HG03097 (cell line): ENCODE data around the gene SORT1.
"Not testable (repeated sequence)": the region's sequence is repeated elsewhere in the genome, so short reads cannot be mapped to it uniquely, and the experiment has no call there.

Experiments used
- ATAC-seq: cut with Tn5 transposase; IDR thresholded peaks from one replicate; pipeline ENCODE4 v1.9.1; 2021; ENCODE audit not compliant: unreplicated experiment, low FRiP score

The SORT1 gene

DNA sequence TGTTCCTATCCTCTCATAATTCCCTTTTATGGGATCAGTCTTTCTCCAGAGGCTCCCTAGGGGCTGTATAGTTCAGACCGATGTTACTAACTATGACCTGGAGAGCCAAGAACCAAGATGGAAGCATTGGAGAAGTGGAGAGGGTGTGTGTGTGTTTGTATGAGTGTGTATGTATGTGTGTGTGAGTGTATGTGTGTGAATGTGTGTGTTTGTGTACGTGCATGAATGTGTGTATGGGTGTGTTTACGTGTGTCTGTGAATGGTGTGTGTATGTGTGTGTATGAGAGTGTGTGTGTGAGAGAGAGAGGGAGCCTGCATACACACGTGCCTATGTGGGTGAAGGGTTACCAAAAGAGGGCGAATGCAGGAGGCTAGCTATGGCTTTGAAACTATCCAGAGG lies 95.8 kb downstream of the SORT1 start:
- no peak for ATAC-seq

- ATAC-seq, result no peak
These were observed 97.0 kb downstream of the SORT1 start for GRCh38 chr1:109300650-109301151.

GRCh38 chr1:109299558-109300343 lies 98.0 kb downstream of the SORT1 start:
- ATAC-seq, result no peak

DNA sequence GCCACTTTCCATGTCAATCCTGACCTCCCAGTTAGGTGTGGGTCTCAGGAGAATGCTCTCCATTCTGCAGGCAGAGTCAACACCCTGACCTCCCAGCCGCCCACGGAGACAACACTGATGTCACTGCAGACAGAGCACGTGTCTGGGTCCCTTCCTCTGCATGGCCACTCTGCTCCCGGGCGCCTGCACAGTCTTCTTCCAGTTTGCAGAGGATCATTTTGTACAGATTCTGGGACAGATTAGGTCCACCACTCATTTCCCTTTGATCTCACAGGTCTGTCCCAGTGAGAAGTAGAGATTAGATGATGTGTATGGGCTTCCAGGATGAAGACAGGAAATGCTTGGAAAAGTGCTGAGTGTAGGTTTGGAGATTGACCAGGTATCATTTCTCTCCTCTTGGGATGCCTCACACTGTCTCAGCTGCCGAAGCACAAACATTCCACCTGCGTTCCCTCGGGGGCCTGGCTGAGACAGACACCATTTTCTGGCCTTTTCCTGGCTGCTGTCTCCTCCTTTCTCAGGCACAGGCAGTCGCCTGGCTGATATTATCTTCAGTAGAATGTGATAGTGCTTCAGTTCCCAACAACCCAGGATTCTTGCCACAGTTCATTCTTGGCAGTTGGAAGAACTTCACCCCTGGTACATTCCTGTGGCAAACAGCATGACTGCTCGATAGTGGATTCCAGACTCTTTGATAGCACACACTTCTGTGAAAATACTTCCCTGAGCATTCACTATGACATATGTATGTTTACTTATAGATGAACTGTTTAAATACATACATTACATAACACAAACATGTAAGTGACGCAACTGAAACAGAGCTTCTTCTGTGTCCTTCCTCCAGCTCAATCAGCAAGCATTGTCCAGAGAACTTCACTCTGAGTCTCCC lies 98.8 kb downstream of the SORT1 start:
- ATAC-seq, result no peak

DNA sequence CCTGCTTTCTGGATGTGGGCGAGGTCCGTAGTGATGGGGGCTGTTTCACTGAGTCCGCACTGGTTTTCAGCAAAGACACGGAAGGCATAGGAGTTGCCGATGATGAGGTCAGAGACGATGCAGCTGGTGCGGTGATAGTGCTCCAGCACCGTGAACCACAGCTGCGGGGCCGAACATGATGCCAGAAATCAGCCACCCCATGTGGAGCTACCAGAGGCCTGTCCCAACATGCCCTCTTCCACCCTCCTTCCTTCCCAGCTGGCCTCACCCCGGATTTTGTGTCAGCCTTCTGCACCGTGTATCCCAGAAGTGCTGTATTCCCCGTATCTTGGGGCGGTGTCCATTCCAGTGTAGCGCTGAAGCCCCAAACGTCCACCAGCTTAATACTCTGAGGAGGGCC lies 100.9 kb downstream of the SORT1 start:
- ATAC-seq, result no peak

GRCh38 chr1:109295712-109296415 lies 101.9 kb downstream of the SORT1 start:
- no peak for ATAC-seq

DNA sequence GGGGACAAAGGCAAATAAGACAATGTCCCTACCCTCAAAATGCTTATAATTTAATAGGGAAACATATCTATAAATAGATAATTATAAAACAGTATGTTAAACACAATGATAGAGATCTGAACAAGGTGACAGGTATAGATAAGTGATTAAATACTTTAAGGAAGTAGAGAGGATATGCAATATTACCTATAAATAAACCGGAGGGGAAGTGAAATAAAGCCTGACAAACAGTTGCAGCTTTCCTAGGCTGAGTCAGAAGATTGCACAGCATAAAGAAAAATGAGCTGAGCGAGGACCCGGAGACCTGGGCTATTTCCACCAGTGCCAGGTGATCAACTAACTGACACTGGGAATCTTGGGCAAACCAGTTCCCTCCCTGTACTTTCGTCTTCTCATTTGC lies 103.2 kb downstream of the SORT1 start:
- no peak for ATAC-seq

- no peak for ATAC-seq
These were observed 104.7 kb downstream of the SORT1 start for GRCh38 chr1:109293026-109293425.

- ATAC-seq, result no peak
These were observed 105.4 kb downstream of the SORT1 start for GRCh38 chr1:109292364-109292763.

GRCh38 chr1:109290998-109291397 lies 106.7 kb downstream of the SORT1 start:
- no peak for ATAC-seq

- ATAC-seq, result no peak
These were observed 107.6 kb downstream of the SORT1 start for GRCh38 chr1:109290137-109290536.

GRCh38 chr1:109286762-109287161 lies 111.0 kb downstream of the SORT1 start:
- ATAC-seq, result not testable (repeated sequence)

GRCh38 chr1:109283748-109284600 lies 113.7 kb downstream of the SORT1 start:
- ATAC-seq, result no peak

DNA sequence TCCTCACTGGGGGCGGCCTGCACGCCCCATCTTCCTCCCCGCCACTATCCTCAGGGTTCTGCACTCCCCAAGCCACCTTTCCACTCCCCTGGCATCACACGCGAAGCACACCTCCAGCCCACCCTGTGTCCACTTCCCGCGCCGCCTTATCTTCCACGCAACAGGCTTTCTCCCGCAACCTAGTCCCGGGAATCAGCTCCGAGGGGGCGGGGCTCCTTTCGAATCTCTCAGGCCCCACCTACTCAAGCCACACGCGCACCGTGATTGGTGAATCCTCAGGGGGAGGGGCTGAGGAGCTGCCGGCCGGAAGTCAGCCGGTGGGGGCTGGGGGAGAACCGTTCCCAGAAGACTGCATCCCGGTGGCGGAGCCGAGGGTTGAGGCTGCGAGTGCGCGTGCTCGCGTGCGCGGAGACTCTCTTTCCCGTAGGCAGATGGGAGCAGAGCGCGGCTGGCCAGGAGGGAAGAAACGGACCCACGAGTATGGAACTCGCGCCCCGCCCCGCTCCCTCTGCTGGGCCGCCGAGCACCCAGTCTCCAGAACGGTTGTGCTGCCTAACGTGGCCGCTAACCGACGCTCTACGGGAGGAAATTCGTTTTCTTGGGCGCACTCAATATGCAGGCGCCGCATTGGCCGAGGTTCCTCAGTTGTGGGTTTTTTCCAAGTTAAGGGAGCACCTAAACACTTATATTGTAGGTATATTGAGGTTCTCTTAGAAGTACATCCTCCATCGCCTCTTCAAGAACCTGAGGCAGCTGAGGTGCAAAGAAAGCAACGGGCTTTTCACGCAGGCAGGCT lies 114.6 kb downstream of the SORT1 start, which contains the start of gene PSRC1:
TSS of gene PSRC1 (minus strand) at position 194 of the 796 bp plus-strand sequence.
- ATAC-seq, result peak; percentile 89

GRCh38 chr1:109282497-109282951 lies 115.2 kb downstream of the SORT1 start:
- no peak for ATAC-seq

- no peak for ATAC-seq
These were observed 115.8 kb downstream of the SORT1 start for GRCh38 chr1:109281680-109282496.

GRCh38 chr1:109280862-109281261 lies 116.9 kb downstream of the SORT1 start:
- ATAC-seq, result no peak

DNA sequence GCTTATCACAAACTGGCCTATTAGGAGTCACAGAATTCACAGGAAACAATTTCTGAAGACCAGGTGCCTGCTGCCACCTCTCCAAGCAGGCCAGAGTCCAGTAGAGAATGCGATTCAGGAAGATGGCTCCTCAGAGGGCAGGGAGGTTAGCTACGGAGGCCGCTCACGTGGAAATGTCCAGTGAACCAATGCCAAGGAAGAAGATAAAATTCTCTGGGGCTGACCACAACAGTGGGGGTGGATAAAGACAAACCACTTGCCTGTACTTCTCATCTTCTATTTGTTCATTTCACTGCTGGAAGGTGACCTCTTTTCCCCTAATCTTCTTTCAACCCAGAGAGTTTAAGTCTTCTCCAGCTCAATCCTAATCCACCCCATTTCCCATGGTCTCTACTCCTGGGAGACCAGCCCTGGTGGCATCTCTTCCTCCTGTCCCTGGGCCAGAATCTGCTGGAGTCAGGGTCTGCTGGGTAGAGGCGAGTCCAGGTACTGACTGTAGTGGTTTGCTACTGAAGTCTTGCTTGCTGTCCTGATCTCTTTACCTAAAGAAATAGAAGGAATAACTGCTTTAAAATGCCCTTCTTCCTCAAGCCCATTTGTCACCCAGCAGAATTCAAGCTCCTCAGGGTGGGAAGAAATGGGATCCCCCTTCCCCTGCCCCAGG lies 118.0 kb downstream of the SORT1 start:
- ATAC-seq, result no peak
